Caco-2 (cell line): Measurements from ENCODE around the gene KNDC1. TPM values are rescaled to one million over a fixed set of nuclear protein-coding genes. Genes with fewer than 3 reads are reported as not detected.

ENCODE experiments used
- BruUV-seq: library from RNA; stranded (reverse); fragments of 400-500 nt; replicated peaks from 2 replicates; lab custom pipeline; 2021; lab: Mats Ljungman, UMichigan
- CTCF ChIA-PET: fragments of 300-600 bp; sonication (Branson Sonifier 250); formaldehyde crosslinking; loops from one replicate; lab custom pipeline; 2022; ENCODE audit warnings: antibody characterized with exemption; lab: Charles Lee
- POLR2A ChIA-PET: fragments of 300-600 bp; sonication (Branson Sonifier 250); formaldehyde crosslinking; loops from one replicate; lab custom pipeline; 2022; ENCODE audit warnings: antibody characterized with exemption; lab: Charles Lee
- DNase-seq, 2 experiments: peaks; one replicate each; pipeline versions ENCODE4 v3.0.0 to v3.0.0-alpha.2; 2020 to 2022
- H3K27me3 ChIP-seq: replicated peaks from 2 replicates; pipeline ENCODE4 v1.6.0; 2011; ENCODE audit warnings: low read length; ENCODE audit not compliant: control insufficient read depth, insufficient read depth
- H3K36me3 ChIP-seq: 2 replicates; pipeline ENCODE4 v1.5.1; 2011; ENCODE audit warnings: low read length; ENCODE audit not compliant: control insufficient read depth, insufficient read depth
- H3K4me1 ChIP-seq: fragments of 250-450 bp; sonication (Bioruptor Pico); 2 replicates; pipeline ENCODE4 v1.5.1; 2020; ENCODE audit warnings: mild to moderate bottlenecking
- H3K4me3 ChIP-seq: 2 replicates; pipeline ENCODE4 v1.5.1; 2011; ENCODE audit warnings: low read depth, mild to moderate bottlenecking, control low read depth, low read length
- H3K9me3 ChIP-seq: fragments of 250-450 bp; sonication (Bioruptor Pico); 2 replicates; pipeline ENCODE4 v1.5.1; 2020; ENCODE audit warnings: mild to moderate bottlenecking, moderate library complexity
- H3K27ac Mint-ChIP-seq: one replicate; pipeline ENCODE4 v1.8.0; 2022; ENCODE audit warnings: mixed read lengths; ENCODE audit not compliant: unreplicated experiment
- H3K27me3 Mint-ChIP-seq: one replicate; pipeline ENCODE4 v1.8.0; 2022; ENCODE audit warnings: mixed read lengths; ENCODE audit not compliant: insufficient read depth, unreplicated experiment
- H3K36me3 Mint-ChIP-seq: one replicate; pipeline ENCODE4 v1.8.0; 2022; ENCODE audit warnings: mild to moderate bottlenecking, mixed read lengths; ENCODE audit not compliant: insufficient read depth, unreplicated experiment
- H3K4me1 Mint-ChIP-seq: one replicate; pipeline ENCODE4 v1.8.0; 2022; ENCODE audit warnings: low read depth, mixed read lengths; ENCODE audit not compliant: unreplicated experiment
- H3K4me3 Mint-ChIP-seq: one replicate; pipeline ENCODE4 v1.8.0; 2022; ENCODE audit warnings: mild to moderate bottlenecking, moderate library complexity, mixed read lengths; ENCODE audit not compliant: unreplicated experiment
- H3K9me3 Mint-ChIP-seq: one replicate; pipeline ENCODE4 v1.8.0; 2022; ENCODE audit warnings: mixed read lengths; ENCODE audit not compliant: unreplicated experiment
- CTCF ChIP-seq, 2 experiments: fragments of 200-600 bp in 1 of 2; IDR thresholded peaks; 1 replicate in 1 of 2; 2 replicates in 1 of 2; pipeline versions ENCODE4 v1.5.1 to v1.8.0; 2011 to 2022; ENCODE audit warnings: antibody characterized with exemption in 1 of 2, control low read depth in 1 of 2, inconsistent platforms in 1 of 2, low read depth in 1 of 2, low read length in 1 of 2, mild to moderate bottlenecking in 1 of 2, moderate library complexity in 1 of 2; ENCODE audit not compliant: insufficient read depth in 1 of 2, severe bottlenecking in 1 of 2, unreplicated experiment in 1 of 2
- intact Hi-C: fragments of 100-400 bp; cut with micrococcal nuclease; formaldehyde crosslinking; loops from one replicate; pipeline ENCODE4 v1.10.0; 2022; ENCODE audit not compliant: unreplicated experiment
- total RNA-seq: library from RNA; stranded (reverse); gene quantifications from 2 replicates; pipeline ENCODE4 v1.2.3, GENCODE V29; 2022

Gene KNDC1
- total RNA-seq, 1 experiment from 2014 or later = 3.2 TPM

GRCh38 chr10:133217800-133218589 is 58.0 kb downstream of the KNDC1 start:
- intact Hi-C loops = no loop called here
- no peak overlapping the region for H3K4me3 Mint-ChIP-seq
- Histone ChIP-seq H3K36me3 (no peaks in the 10 kb centered on the region), H3K9me3 (no peaks in the 10 kb centered on the region), H3K27me3 (peaks cover 1% of the 10 kb centered on the region; the same call in 1 of the 2 replicates), H3K4me3 (no peak overlapping the region), H3K4me1 (no peaks in the 10 kb centered on the region)
- peaks cover 5% of the 10 kb centered on the region for H3K36me3 Mint-ChIP-seq
- H3K27me3 Mint-ChIP-seq = peaks cover 15% of the 10 kb centered on the region
- POLR2A ChIA-PET = no interaction called here
- no peaks in the 10 kb centered on the region for H3K9me3 Mint-ChIP-seq
- no TSS peak for BruUV-seq
- CTCF ChIA-PET = interaction anchor here (0.6 kb wide), 1 partner anchor 27 kb away, joined by 4 read pairs; no protein-coding TSS in a partner anchor
- H3K4me1 Mint-ChIP-seq = no peaks in the 10 kb centered on the region
- no peak for TF ChIP-seq CTCF (IDR thresholded peaks at IDR 0.05; ENCODE audit: insufficient read depth in 1 of 2, low read depth in 1 of 2, low read length in 1 of 2, severe bottlenecking in 1 of 2, unreplicated experiment in 1 of 2)
- DNase-seq = no peak
- H3K27ac Mint-ChIP-seq = no peak overlapping the region

DNA sequence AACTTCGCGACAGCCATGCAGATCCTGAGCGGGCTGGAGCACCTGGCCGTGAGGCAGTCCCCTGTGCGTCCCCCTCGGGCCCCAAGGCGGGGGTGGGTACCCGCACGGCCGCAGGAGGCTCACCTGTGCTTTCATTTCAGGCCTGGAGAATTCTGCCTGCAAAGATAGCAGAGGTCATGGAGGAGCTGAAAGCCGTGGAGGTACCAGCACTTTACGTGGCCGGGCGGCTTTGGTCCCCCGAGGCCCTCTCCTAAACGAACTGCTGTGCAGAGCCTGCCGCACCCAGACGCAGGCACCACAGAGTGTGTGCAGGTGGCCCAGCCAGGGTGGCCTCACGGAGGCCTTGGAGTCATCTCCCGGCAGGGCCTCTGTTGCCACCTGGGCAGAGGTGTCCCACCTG is 58.9 kb downstream of the KNDC1 start:
- intact Hi-C loops = no loop called here
- CTCF ChIA-PET = interaction anchor here (0.6 to 1.1 kb wide), 2 partner anchors 26 to 109 kb away, joined by 3 to 4 read pairs; no protein-coding TSS in a partner anchor
- no peak overlapping the region for H3K27ac Mint-ChIP-seq
- no peaks in the 10 kb centered on the region for H3K9me3 Mint-ChIP-seq
- no peaks in the 10 kb centered on the region for H3K4me1 Mint-ChIP-seq
- H3K4me3 Mint-ChIP-seq = no peak overlapping the region
- no peaks in the 10 kb centered on the region for H3K36me3 ChIP-seq
- BruUV-seq = no TSS peak
- POLR2A ChIA-PET = no interaction called here
- H3K4me3 ChIP-seq = no peak overlapping the region
- H3K4me1 ChIP-seq = no peaks in the 10 kb centered on the region
- H3K9me3 ChIP-seq = no peaks in the 10 kb centered on the region
- H3K36me3 Mint-ChIP-seq = peaks cover 5% of the 10 kb centered on the region
- peaks cover 1% of the 10 kb centered on the region; the same call in 1 of the 2 replicates for H3K27me3 ChIP-seq
- peaks cover 17% of the 10 kb centered on the region for H3K27me3 Mint-ChIP-seq
- DNase-seq = no peak
- TF ChIP-seq CTCF (IDR thresholded peaks at IDR 0.05; ENCODE audit: insufficient read depth in 1 of 2, low read depth in 1 of 2, low read length in 1 of 2, severe bottlenecking in 1 of 2, unreplicated experiment in 1 of 2) = no peak

GRCh38 chr10:133219782-133220181 is 59.8 kb downstream of the KNDC1 start:
- Histone ChIP-seq H3K27me3 (peaks cover 1% of the 10 kb centered on the region; the same call in 1 of the 2 replicates), H3K36me3 (no peaks in the 10 kb centered on the region), H3K4me1 (no peaks in the 10 kb centered on the region), H3K4me3 (no peak overlapping the region), H3K9me3 (no peaks in the 10 kb centered on the region)
- BruUV-seq = no TSS peak
- DNase-seq = no peak
- TF ChIP-seq CTCF (IDR thresholded peaks at IDR 0.05; ENCODE audit: insufficient read depth in 1 of 2, low read depth in 1 of 2, low read length in 1 of 2, severe bottlenecking in 1 of 2, unreplicated experiment in 1 of 2) = no peak
- H3K4me3 Mint-ChIP-seq = no peak overlapping the region
- no peak overlapping the region for H3K27ac Mint-ChIP-seq
- peaks cover 20% of the 10 kb centered on the region for H3K27me3 Mint-ChIP-seq
- POLR2A ChIA-PET = no interaction called here
- no peaks in the 10 kb centered on the region for H3K4me1 Mint-ChIP-seq
- no peaks in the 10 kb centered on the region for H3K9me3 Mint-ChIP-seq
- CTCF ChIA-PET = interaction anchor here (1.1 kb wide), 1 partner anchor 110 kb away, joined by 3 read pairs; no protein-coding TSS in a partner anchor
- H3K36me3 Mint-ChIP-seq = peaks cover 5% of the 10 kb centered on the region
- intact Hi-C loops = no loop called here
